Measurements from ENCODE around the gene FAM111A.

Gene FAM111A

DNA sequence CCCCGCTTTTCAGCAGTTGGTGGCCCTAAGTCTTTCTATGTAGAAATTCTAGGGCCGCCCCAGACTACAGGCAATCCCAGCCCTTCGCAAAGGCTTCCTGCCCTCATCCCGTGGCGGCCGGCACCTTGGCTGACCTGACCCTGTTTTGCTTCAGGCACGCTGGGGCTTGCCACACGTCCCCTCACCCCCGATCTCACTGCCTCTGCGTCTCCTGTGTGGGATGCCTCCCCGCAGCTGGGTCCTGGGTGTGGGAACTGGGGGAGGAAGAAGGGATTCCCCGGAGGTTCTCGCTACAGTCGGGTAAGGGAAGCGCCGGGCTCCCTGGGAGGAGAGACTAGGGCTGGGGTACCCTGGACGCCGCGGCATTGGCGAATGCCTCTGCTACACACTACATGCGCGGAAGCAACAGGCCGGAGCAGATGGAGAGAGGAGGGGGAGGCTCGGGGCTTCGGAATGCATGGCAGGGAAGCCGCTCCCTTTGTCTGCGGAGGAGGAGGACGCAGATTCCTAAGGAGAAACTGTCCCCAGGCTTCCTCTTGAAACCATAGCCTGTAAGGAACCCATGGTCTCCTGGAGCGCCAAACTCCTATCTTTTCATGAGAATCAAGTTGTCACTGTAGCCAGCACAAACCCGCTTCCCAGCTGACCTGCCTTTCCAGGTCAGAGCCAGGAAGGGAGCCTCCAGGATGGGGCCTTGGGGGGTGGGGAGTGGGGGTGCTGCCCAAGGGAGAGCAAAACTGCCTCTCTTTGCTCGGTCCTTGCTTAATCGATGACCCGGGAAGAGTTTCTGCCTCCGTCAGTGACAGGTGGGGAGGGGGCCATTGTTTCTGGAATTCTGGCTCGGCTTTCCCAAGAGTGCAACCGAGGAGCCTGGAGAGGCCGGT lies 30.7 kb downstream of the FAM111A start:
- WGBS (ENCODE audit: insufficient coverage) = 38% methylated on average over 26 of the region's 37 CpGs
- Histone ChIP-seq H3K36me3 (ENCODE audit: control insufficient read depth in 4 of 4, insufficient read depth in 4 of 4, low read length in 3 of 4) (no peaks in the 10 kb centered on the region), H3K27me3 (replicated peaks in 2 of 5; ENCODE audit: control insufficient read depth in 4 of 5, insufficient read depth in 5 of 5, low read length in 4 of 5) (peaks cover 0 to 34% (median 23%) of the 10 kb centered on the region in 5 experiments), H3K9me3 (ENCODE audit: control extremely low read depth in 1 of 5, control insufficient read depth in 4 of 5, insufficient read depth in 2 of 5, low read depth in 1 of 5, low read length in 4 of 5) (peaks cover 0 to under 1% (median 0%) of the 10 kb centered on the region in 5 experiments), H3K4me3 (ENCODE audit: control insufficient read depth in 1 of 7, extremely low read depth in 1 of 7, insufficient read depth in 4 of 7, low read depth in 2 of 7, low read length in 6 of 7) (peak overlapping the region in 6 of 7 experiments; percentile 47 to 82 (median 70)), H3K4me1 (ENCODE audit: control extremely low read depth in 1 of 4, control insufficient read depth in 4 of 4, insufficient read depth in 4 of 4, low read length in 3 of 4) (peaks cover 0 to 21% (median 16%) of the 10 kb centered on the region in 4 experiments), H3K27ac (ENCODE audit: insufficient read depth in 1 of 2, low read depth in 1 of 2, low read length in 2 of 2, poor library complexity in 1 of 2, severe bottlenecking in 2 of 2) (no peak overlapping the region)
- CTCF ChIA-PET = interaction anchor here (0.7 to 18.7 kb wide), 6 partner anchors 14 to 110 kb away, joined by 3 to 259 read pairs (median 7); partner anchors contain the start of genes FAM111A and MPEG1
- POLR2A ChIA-PET = no interaction called here
- no peak for DNase-seq

DNA sequence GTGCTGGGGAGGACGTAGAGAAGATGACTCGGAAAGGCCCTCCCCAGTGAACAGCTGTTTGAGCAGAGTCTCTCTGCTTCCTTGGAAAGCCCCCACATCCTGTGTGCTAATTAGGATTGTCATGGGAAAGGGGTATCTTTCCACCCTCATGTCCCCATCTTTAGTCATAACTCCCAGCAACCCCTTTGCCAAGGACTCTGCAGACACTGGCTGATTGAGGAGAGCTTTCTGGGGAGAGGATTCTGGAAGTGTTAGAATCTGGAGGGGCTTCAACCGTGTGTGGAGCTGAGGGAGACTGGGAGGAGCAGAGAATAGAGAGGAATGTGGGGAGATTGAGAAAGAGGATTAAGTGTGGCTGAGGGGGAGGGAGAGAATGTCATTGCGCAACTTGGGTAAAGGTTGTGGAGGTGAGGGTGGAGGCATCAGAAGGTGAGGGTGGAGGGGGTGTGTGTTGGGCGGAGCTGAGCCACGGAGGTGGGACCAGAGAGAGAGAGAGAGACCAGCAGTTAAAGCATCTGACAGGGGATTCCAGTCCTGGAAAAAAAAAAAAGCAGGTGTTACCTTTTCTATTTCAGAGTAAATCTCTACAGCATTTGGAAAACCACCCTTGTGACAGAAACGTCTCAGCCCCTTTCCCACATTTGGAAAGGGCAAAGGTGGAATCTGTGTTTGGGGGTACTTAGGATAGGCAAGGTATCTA lies 31.5 kb downstream of the FAM111A start:
- 94% methylated on average over 5 of the region's 7 CpGs for WGBS (ENCODE audit: insufficient coverage)
- ChIA-PET CTCF (interaction anchor here (0.8 to 18.7 kb wide), 5 partner anchors 13 to 38 kb away, joined by 3 to 259 read pairs (median 6); partner anchors contain the start of gene MPEG1), POLR2A (no interaction called here)
- Histone ChIP-seq H3K4me3 (ENCODE audit: control insufficient read depth in 1 of 7, extremely low read depth in 1 of 7, insufficient read depth in 4 of 7, low read depth in 2 of 7, low read length in 6 of 7) (no peak overlapping the region), H3K9me3 (ENCODE audit: control extremely low read depth in 1 of 5, control insufficient read depth in 4 of 5, insufficient read depth in 2 of 5, low read depth in 1 of 5, low read length in 4 of 5) (peaks cover 0 to 3% (median 2%) of the 10 kb centered on the region in 5 experiments), H3K4me1 (ENCODE audit: control extremely low read depth in 1 of 4, control insufficient read depth in 4 of 4, insufficient read depth in 4 of 4, low read length in 3 of 4) (peaks cover 0 to 21% (median 16%) of the 10 kb centered on the region in 4 experiments), H3K27ac (ENCODE audit: insufficient read depth in 1 of 2, low read depth in 1 of 2, low read length in 2 of 2, poor library complexity in 1 of 2, severe bottlenecking in 2 of 2) (no peak overlapping the region), H3K36me3 (ENCODE audit: control insufficient read depth in 4 of 4, insufficient read depth in 4 of 4, low read length in 3 of 4) (no peaks in the 10 kb centered on the region), H3K27me3 (replicated peaks in 2 of 5; ENCODE audit: control insufficient read depth in 4 of 5, insufficient read depth in 5 of 5, low read length in 4 of 5) (peaks cover 0 to 34% (median 23%) of the 10 kb centered on the region in 5 experiments)
- DNase-seq = no peak

- Histone ChIP-seq H3K4me1 (ENCODE audit: control extremely low read depth in 1 of 4, control insufficient read depth in 4 of 4, insufficient read depth in 4 of 4, low read length in 3 of 4) (peaks cover 0 to 21% (median 16%) of the 10 kb centered on the region in 4 experiments), H3K4me3 (ENCODE audit: control insufficient read depth in 1 of 7, extremely low read depth in 1 of 7, insufficient read depth in 4 of 7, low read depth in 2 of 7, low read length in 6 of 7) (no peak overlapping the region), H3K27ac (ENCODE audit: insufficient read depth in 1 of 2, low read depth in 1 of 2, low read length in 2 of 2, poor library complexity in 1 of 2, severe bottlenecking in 2 of 2) (no peak overlapping the region), H3K9me3 (ENCODE audit: control extremely low read depth in 1 of 5, control insufficient read depth in 4 of 5, insufficient read depth in 2 of 5, low read depth in 1 of 5, low read length in 4 of 5) (peaks cover 0 to 8% (median 5%) of the 10 kb centered on the region in 5 experiments), H3K27me3 (replicated peaks in 2 of 5; ENCODE audit: control insufficient read depth in 4 of 5, insufficient read depth in 5 of 5, low read length in 4 of 5) (peaks cover 0 to 34% (median 23%) of the 10 kb centered on the region in 5 experiments), H3K36me3 (ENCODE audit: control insufficient read depth in 4 of 4, insufficient read depth in 4 of 4, low read length in 3 of 4) (no peaks in the 10 kb centered on the region)
- ChIA-PET CTCF (interaction anchor here (0.8 to 18.7 kb wide), 6 partner anchors 13 to 255 kb away, joined by 3 to 259 read pairs (median 8); partner anchors contain the start of gene MPEG1), POLR2A (interaction anchor here (1.0 kb wide), 1 partner anchor 29 kb away, joined by 4 read pairs; no protein-coding TSS in a partner anchor)
- DNase-seq = no peak
- 86% methylated on average over 7 of the region's 7 CpGs for WGBS (ENCODE audit: insufficient coverage)
Observed at GRCh38 chr11:59174664-59175033, 32.0 kb downstream of the FAM111A start.

DNA sequence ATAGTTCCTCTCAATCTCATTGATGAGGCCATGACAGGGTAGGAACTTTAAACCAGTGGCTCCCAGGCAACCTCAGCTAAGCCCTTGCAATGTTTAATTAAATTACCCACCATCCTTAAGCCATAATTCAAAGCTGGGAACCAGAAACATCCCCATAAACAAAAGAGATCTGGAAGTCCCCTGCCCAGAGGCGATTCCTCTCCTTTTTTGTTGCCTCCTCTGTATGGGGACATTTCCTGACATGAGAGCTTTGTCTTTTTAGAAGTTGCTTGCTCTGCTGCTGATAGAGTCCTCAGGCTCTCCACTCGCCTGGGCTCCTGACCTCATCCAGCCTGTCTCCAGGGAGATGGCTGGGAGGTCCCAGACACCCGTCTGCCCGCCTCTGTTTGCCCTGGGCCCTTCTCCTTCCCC lies 32.4 kb downstream of the FAM111A start:
- peaks cover 0 to 9% (median 5%) of the 10 kb centered on the region in 5 experiments for H3K9me3 ChIP-seq (ENCODE audit: control extremely low read depth in 1 of 5, control insufficient read depth in 4 of 5, insufficient read depth in 2 of 5, low read depth in 1 of 5, low read length in 4 of 5)
- no peak for DNase-seq
- WGBS (ENCODE audit: insufficient coverage) = 92% methylated on average over 3 of the region's 4 CpGs
- H3K36me3 ChIP-seq (ENCODE audit: control insufficient read depth in 4 of 4, insufficient read depth in 4 of 4, low read length in 3 of 4) = no peaks in the 10 kb centered on the region
- ChIA-PET POLR2A (interaction anchor here (1.0 kb wide), 1 partner anchor 28 kb away, joined by 4 read pairs; no protein-coding TSS in a partner anchor), CTCF (interaction anchor here (0.8 to 18.7 kb wide), 7 partner anchors 13 to 255 kb away, joined by 3 to 259 read pairs (median 6); partner anchors contain the start of gene MPEG1)
- peaks cover 0 to 21% (median 16%) of the 10 kb centered on the region in 4 experiments for H3K4me1 ChIP-seq (ENCODE audit: control extremely low read depth in 1 of 4, control insufficient read depth in 4 of 4, insufficient read depth in 4 of 4, low read length in 3 of 4)
- no peak overlapping the region for H3K27ac ChIP-seq (ENCODE audit: insufficient read depth in 1 of 2, low read depth in 1 of 2, low read length in 2 of 2, poor library complexity in 1 of 2, severe bottlenecking in 2 of 2)
- H3K4me3 ChIP-seq (ENCODE audit: control insufficient read depth in 1 of 7, extremely low read depth in 1 of 7, insufficient read depth in 4 of 7, low read depth in 2 of 7, low read length in 6 of 7) = no peak overlapping the region
- peaks cover 0 to 34% (median 23%) of the 10 kb centered on the region in 5 experiments for H3K27me3 ChIP-seq (replicated peaks in 2 of 5; ENCODE audit: control insufficient read depth in 4 of 5, insufficient read depth in 5 of 5, low read length in 4 of 5)

DNA sequence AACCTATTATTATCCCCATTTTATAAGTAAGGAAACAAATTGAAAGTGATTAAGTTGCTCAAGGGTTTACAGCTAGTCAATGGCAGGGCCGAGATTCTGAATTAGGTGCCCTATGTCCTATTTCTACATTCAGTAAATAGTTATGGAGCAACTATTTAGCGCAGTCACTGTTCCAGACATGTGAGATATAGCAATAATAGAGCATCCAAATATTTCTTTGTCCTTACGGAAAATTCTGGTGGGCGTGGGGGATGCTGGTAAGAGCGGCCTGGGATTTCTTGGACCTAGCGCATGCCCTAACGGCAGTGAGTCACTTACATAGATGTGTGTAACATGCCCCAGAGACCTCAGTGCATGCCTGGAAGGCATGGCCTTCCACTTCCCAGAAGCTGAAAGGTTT lies 33.7 kb downstream of the FAM111A start:
- H3K27me3 ChIP-seq (replicated peaks in 2 of 5; ENCODE audit: control insufficient read depth in 4 of 5, insufficient read depth in 5 of 5, low read length in 4 of 5) = peaks cover 0 to 34% (median 23%) of the 10 kb centered on the region in 5 experiments
- POLR2A ChIA-PET = no interaction called here
- no peaks in the 10 kb centered on the region for H3K36me3 ChIP-seq (ENCODE audit: control insufficient read depth in 4 of 4, insufficient read depth in 4 of 4, low read length in 3 of 4)
- CTCF ChIA-PET = interaction anchor here (2.4 to 18.7 kb wide), 4 partner anchors 11 to 254 kb away, joined by 7 to 259 read pairs (median 44); partner anchors contain the start of gene MPEG1
- no peak for DNase-seq
- H3K27ac ChIP-seq (ENCODE audit: insufficient read depth in 1 of 2, low read depth in 1 of 2, low read length in 2 of 2, poor library complexity in 1 of 2, severe bottlenecking in 2 of 2) = no peak overlapping the region
- peaks cover 0 to 9% (median 5%) of the 10 kb centered on the region in 5 experiments for H3K9me3 ChIP-seq (ENCODE audit: control extremely low read depth in 1 of 5, control insufficient read depth in 4 of 5, insufficient read depth in 2 of 5, low read depth in 1 of 5, low read length in 4 of 5)
- WGBS (ENCODE audit: insufficient coverage) = 97% methylated on average over 7 of the region's 7 CpGs
- peaks cover 0 to 20% (median 16%) of the 10 kb centered on the region in 4 experiments for H3K4me1 ChIP-seq (ENCODE audit: control extremely low read depth in 1 of 4, control insufficient read depth in 4 of 4, insufficient read depth in 4 of 4, low read length in 3 of 4)
- H3K4me3 ChIP-seq (ENCODE audit: control insufficient read depth in 1 of 7, extremely low read depth in 1 of 7, insufficient read depth in 4 of 7, low read depth in 2 of 7, low read length in 6 of 7) = no peak overlapping the region

- ChIA-PET CTCF (interaction anchor here (2.4 to 18.7 kb wide), 3 partner anchors 9 to 28 kb away, joined by 7 to 259 read pairs (median 76); partner anchors contain the start of gene MPEG1), POLR2A (no interaction called here)
- no peak for DNase-seq
- H3K27me3 ChIP-seq (replicated peaks in 2 of 5; ENCODE audit: control insufficient read depth in 4 of 5, insufficient read depth in 5 of 5, low read length in 4 of 5) = peaks cover 0 to 24% (median 17%) of the 10 kb centered on the region in 5 experiments
- H3K9me3 ChIP-seq (ENCODE audit: control extremely low read depth in 1 of 5, control insufficient read depth in 4 of 5, insufficient read depth in 2 of 5, low read depth in 1 of 5, low read length in 4 of 5) = peaks cover 0 to 9% (median 5%) of the 10 kb centered on the region in 5 experiments
- no peak overlapping the region for H3K27ac ChIP-seq (ENCODE audit: insufficient read depth in 1 of 2, low read depth in 1 of 2, low read length in 2 of 2, poor library complexity in 1 of 2, severe bottlenecking in 2 of 2)
- H3K4me3 ChIP-seq (ENCODE audit: control insufficient read depth in 1 of 7, extremely low read depth in 1 of 7, insufficient read depth in 4 of 7, low read depth in 2 of 7, low read length in 6 of 7) = no peak overlapping the region
- no peaks in the 10 kb centered on the region for H3K36me3 ChIP-seq (ENCODE audit: control insufficient read depth in 4 of 4, insufficient read depth in 4 of 4, low read length in 3 of 4)
- H3K4me1 ChIP-seq (ENCODE audit: control extremely low read depth in 1 of 4, control insufficient read depth in 4 of 4, insufficient read depth in 4 of 4, low read length in 3 of 4) = peaks cover 0 to 1% (median under 1%) of the 10 kb centered on the region in 4 experiments
Observed at GRCh38 chr11:59178402-59178801, 35.7 kb downstream of the FAM111A start.

All from common myeloid progenitor, CD34-positive (primary cell).